ENCODE data around the gene KLF15. TPM values are rescaled to one million over a fixed set of nuclear protein-coding genes. Genes with fewer than 3 reads are reported as not detected.
A peak's percentile ranks its signal among the peaks of the same experiment; 100 is the strongest.

Gene KLF15
- total RNA-seq, 1 experiment from 2014 or later = not detected

GRCh38 chr3:126356373-126357264, 589 bp downstream of the KLF15 start:
- no TSS peak for BruUV-seq (replicated peaks)
- DNase-seq (no peak), ATAC-seq (peak; percentile 24; the same call in 1 of the 2 replicates)
- Histone ChIP-seq H3K4me1 (ENCODE audit: insufficient read depth, low read length) (peaks cover 6% of the 10 kb centered on the region; the same call in 1 of the 2 replicates), H3K4me3 (ENCODE audit: low read length) (peak overlapping the region; percentile 40), H3K36me3 (ENCODE audit: low read depth, low read length) (no peaks in the 10 kb centered on the region), H3K27ac (ENCODE audit: low read length) (no peak overlapping the region), H3K79me2 (ENCODE audit: low read length) (no peaks in the 10 kb centered on the region), H4K20me1 (ENCODE audit: low read length) (no peaks in the 10 kb centered on the region), H3F3A (ENCODE audit: low read length, unreplicated experiment) (no peaks in the 10 kb centered on the region), H3K4me2 (ENCODE audit: low read length) (peak overlapping the region; percentile 68), H3K9ac (ENCODE audit: low read length) (no peak overlapping the region), H2AFZ (ENCODE audit: low read length) (peak overlapping the region; percentile 64; the same call in 1 of the 2 replicates), H3K27me3 (ENCODE audit: low read length) (peaks cover 30% of the 10 kb centered on the region), H3K9me2 (replicated peaks; ENCODE audit: low read length) (no peaks in the 10 kb centered on the region), H3K9me3 (ENCODE audit: low read length) (no peaks in the 10 kb centered on the region)
- TF ChIP-seq EZH2 (IDR thresholded peaks at IDR 0.05; ENCODE audit: low read length, unreplicated experiment) (peak; percentile 66), CTCF (conservative IDR thresholded peaks at IDR 0.05; ENCODE audit: low read depth, low read length) (no peak), EZH2phosphoT487 (IDR thresholded peaks at IDR 0.05; ENCODE audit: borderline replicate concordance, low read length) (no peak)
- intact Hi-C loops (cut with micrococcal nuclease) = no loop called here
- ChIA-PET CTCF (no interaction called here), POLR2A (ENCODE audit: unreplicated experiment) (no interaction called here)

GRCh38 chr3:126355777-126356372, 1.3 kb downstream of the KLF15 start:
- Histone ChIP-seq H3K27me3 (ENCODE audit: low read length) (peaks cover 30% of the 10 kb centered on the region), H3F3A (ENCODE audit: low read length, unreplicated experiment) (no peaks in the 10 kb centered on the region), H3K9ac (ENCODE audit: low read length) (no peak overlapping the region), H3K9me2 (replicated peaks; ENCODE audit: low read length) (no peaks in the 10 kb centered on the region), H3K36me3 (ENCODE audit: low read depth, low read length) (no peaks in the 10 kb centered on the region), H3K9me3 (ENCODE audit: low read length) (no peaks in the 10 kb centered on the region), H4K20me1 (ENCODE audit: low read length) (no peaks in the 10 kb centered on the region), H2AFZ (ENCODE audit: low read length) (peak overlapping the region; percentile 64; the same call in 1 of the 2 replicates), H3K4me3 (ENCODE audit: low read length) (peak overlapping the region; percentile 40), H3K79me2 (ENCODE audit: low read length) (no peaks in the 10 kb centered on the region), H3K4me2 (ENCODE audit: low read length) (peak overlapping the region; percentile 68), H3K27ac (ENCODE audit: low read length) (no peak overlapping the region), H3K4me1 (ENCODE audit: insufficient read depth, low read length) (peaks cover 6% of the 10 kb centered on the region; the same call in 1 of the 2 replicates)
- POLR2A ChIA-PET (ENCODE audit: unreplicated experiment) = no interaction called here
- CTCF ChIA-PET = no interaction called here
- no TSS peak for BruUV-seq (replicated peaks)
- ATAC-seq (peak; percentile 42), DNase-seq (no peak)
- no peak for TF ChIP-seq CTCF (conservative IDR thresholded peaks at IDR 0.05; ENCODE audit: low read depth, low read length)
- no peak for TF ChIP-seq EZH2 (IDR thresholded peaks at IDR 0.05; ENCODE audit: low read length, unreplicated experiment)
- no peak for TF ChIP-seq EZH2phosphoT487 (IDR thresholded peaks at IDR 0.05; ENCODE audit: borderline replicate concordance, low read length)
- intact Hi-C loops (cut with micrococcal nuclease) = no loop called here

Data from PC-3 (cell line).